Stimulated activated CD4-positive, alpha-beta T cell treated with anti-CD3 and anti-CD28 coated beads, TNF-alpha, amount 100 ng/mL, for 48 hours (primary cell): ENCODE measurements around the gene NOX1.
"Not testable (repeated sequence)": the region's sequence is repeated elsewhere in the genome, so short reads cannot be mapped to it uniquely, and the experiment has no call there.

Experiments
- DNase-seq, 3 donors: peaks; one replicate each; pipeline ENCODE4 v3.0.0-alpha.2; 2020; ENCODE audit warnings: low read depth in 3 of 3

NOX1 gene

GRCh38 chrX:100819837-100820666 lies 54.1 kb downstream of the NOX1 start, which contains the start of gene CSTF2:
TSS of gene CSTF2 (plus strand) at chrX:100820391. CDS start at chrX:100820417, 26 bp downstream.
- DNase-seq: peak; percentile 51 to 65 (median 62)

GRCh38 chrX:100819534-100819836 lies 54.7 kb downstream of the NOX1 start:
- DNase-seq: peak in 2 of 3 donors; percentile 5 to 8

- no peak for DNase-seq
Measured at GRCh38 chrX:100817340-100817739, 56.8 kb downstream of the NOX1 start.

GRCh38 chrX:100812216-100813158 lies 61.7 kb downstream of the NOX1 start:
- DNase-seq: no peak

GRCh38 chrX:100808265-100808664 lies 65.9 kb downstream of the NOX1 start:
- DNase-seq: not testable (repeated sequence)

- DNase-seq: no peak
Measured at GRCh38 chrX:100804780-100805179, 69.4 kb downstream of the NOX1 start.

- DNase-seq: no peak
Measured at GRCh38 chrX:100802843-100803242, 71.3 kb downstream of the NOX1 start.

GRCh38 chrX:100798484-100799214 lies 75.5 kb downstream of the NOX1 start:
- no peak for DNase-seq

- DNase-seq: no peak
Measured at GRCh38 chrX:100797359-100797758, 76.8 kb downstream of the NOX1 start.

GRCh38 chrX:100796371-100796770 lies 77.8 kb downstream of the NOX1 start:
- DNase-seq: not testable (repeated sequence)
